ENCODE data around the gene SEMA6D. TPM values are rescaled to one million over a fixed set of nuclear protein-coding genes. Genes with fewer than 3 reads are reported as not detected.
A peak's percentile ranks its signal among the peaks of the same experiment; 100 is the strongest.

Gene SEMA6D
- total and polyA plus RNA-seq, 4 donors = 68.8 to 160 (median 117) TPM

DNA sequence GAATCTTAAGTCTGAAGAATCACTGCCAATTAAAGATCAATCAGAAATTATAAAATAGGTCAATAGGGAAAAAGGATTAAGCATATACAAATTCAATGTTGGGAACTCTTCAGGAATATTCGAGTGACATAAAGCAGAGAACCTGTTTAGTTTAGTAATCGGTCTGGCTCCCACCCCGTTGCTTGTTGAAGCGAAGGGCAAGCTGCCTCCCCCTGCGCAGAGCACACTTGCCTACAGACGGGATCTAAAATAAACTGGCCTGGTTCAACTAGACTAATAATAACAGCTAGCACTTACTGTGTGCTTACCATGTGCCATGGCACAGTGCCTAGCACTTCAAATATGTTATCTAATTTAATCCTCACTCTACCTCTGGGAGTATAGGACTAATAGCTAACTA, 8.6 kb downstream of the SEMA6D start:
- H3K36me3 ChIP-seq (ENCODE audit: control insufficient read depth, insufficient read depth, low read length) = no peaks in the 10 kb centered on the region
- H3K9me3 ChIP-seq (ENCODE audit: control insufficient read depth, insufficient read depth, low read length) = no peaks in the 10 kb centered on the region
- no peaks in the 10 kb centered on the region for H3K27me3 ChIP-seq (ENCODE audit: control insufficient read depth, insufficient read depth, low read length)
- WGBS (ENCODE audit: insufficient coverage) = 66% methylated on average over 5 of the region's 6 CpGs
- peaks cover 9% of the 10 kb centered on the region for H3K4me1 ChIP-seq (ENCODE audit: control insufficient read depth, insufficient read depth, low read length)
- H3K27ac ChIP-seq (ENCODE audit: low read depth, low read length) = no peak overlapping the region
- peak in 2 of 6 donors; percentile 51 to 59 for DNase-seq (ENCODE audit: low read depth in 4 of 6, low spot score in 6 of 6)
- H3K4me3 ChIP-seq (ENCODE audit: low read depth, low read length) = no peak overlapping the region

DNA sequence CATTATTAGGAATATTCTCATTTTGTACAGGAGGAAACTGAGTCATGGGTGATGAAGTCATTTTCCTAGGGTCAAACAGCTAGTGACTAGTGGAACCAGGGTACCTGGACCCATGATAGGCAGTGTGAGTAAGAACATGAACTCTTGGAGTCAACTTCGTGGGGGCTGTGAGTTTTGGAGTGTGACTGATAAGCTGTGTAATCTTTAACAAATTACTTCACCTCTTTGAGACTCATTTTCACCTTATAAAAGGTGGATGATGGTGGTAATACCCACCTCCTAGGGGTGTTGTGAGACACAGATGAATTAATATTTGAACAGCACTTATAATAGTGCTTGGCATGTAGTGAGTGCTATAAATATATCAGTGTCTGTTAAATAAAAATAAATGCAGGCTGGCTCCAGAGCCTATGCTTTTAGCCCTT, 9.1 kb downstream of the SEMA6D start:
- Histone ChIP-seq H3K9me3 (ENCODE audit: control insufficient read depth, insufficient read depth, low read length) (no peaks in the 10 kb centered on the region), H3K4me3 (ENCODE audit: low read depth, low read length) (no peak overlapping the region), H3K27me3 (ENCODE audit: control insufficient read depth, insufficient read depth, low read length) (no peaks in the 10 kb centered on the region), H3K27ac (ENCODE audit: low read depth, low read length) (no peak overlapping the region), H3K36me3 (ENCODE audit: control insufficient read depth, insufficient read depth, low read length) (no peaks in the 10 kb centered on the region), H3K4me1 (ENCODE audit: control insufficient read depth, insufficient read depth, low read length) (peaks cover 9% of the 10 kb centered on the region)
- no CpG with 5 or more reads among the region's 1 CpG for WGBS (ENCODE audit: insufficient coverage)
- no peak for DNase-seq (ENCODE audit: low read depth in 4 of 6, low spot score in 6 of 6)

DNA sequence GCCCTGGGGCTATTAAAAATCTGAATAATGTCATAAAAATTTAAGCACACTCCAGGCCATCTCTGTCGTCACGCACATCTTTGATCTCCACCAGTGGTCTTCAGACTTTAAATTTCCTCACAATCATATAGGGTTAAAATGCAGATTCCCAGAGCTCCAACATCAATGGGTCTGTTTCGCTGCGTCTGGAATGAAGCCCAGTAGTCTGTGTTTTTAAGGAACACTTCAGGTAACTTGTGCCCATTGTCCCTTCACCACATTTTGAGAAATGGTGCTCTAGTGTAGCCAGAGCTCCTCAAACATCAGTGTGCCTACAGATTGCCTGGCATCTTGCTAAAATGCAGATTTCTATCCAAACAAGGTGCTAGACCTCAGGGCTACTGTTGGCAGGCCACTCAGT, 9.8 kb downstream of the SEMA6D start:
- Histone ChIP-seq H3K27ac (ENCODE audit: low read depth, low read length) (peak overlapping the region; percentile 13), H3K27me3 (ENCODE audit: control insufficient read depth, insufficient read depth, low read length) (no peaks in the 10 kb centered on the region), H3K9me3 (ENCODE audit: control insufficient read depth, insufficient read depth, low read length) (no peaks in the 10 kb centered on the region), H3K36me3 (ENCODE audit: control insufficient read depth, insufficient read depth, low read length) (no peaks in the 10 kb centered on the region), H3K4me1 (ENCODE audit: control insufficient read depth, insufficient read depth, low read length) (peaks cover 9% of the 10 kb centered on the region), H3K4me3 (ENCODE audit: low read depth, low read length) (no peak overlapping the region)
- peak in 1 of 6 donors; percentile 35 for DNase-seq (ENCODE audit: low read depth in 4 of 6, low spot score in 6 of 6)
- 62% methylated on average over 4 of the region's 4 CpGs for WGBS (ENCODE audit: insufficient coverage)

DNA sequence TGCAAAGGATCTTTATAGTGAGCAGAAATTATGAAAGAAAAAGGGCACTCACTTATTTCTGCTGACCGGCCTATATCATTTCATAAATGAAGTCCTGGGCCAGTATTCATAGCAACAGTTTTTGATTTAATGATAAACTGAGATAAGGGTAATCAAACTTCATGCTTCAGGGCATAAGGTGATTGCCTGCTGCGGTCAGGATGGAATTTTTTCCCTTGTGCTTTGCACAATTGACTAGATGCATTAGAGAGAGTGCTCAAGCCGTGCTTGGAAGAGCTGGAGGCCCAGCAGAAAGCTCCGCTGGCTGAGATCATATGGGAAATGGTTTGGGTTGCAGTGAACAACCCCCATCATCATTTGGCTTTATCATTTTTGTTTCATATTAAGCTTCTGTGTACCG, 10.4 kb downstream of the SEMA6D start:
- Histone ChIP-seq H3K9me3 (ENCODE audit: control insufficient read depth, insufficient read depth, low read length) (no peaks in the 10 kb centered on the region), H3K27ac (ENCODE audit: low read depth, low read length) (no peak overlapping the region), H3K27me3 (ENCODE audit: control insufficient read depth, insufficient read depth, low read length) (no peaks in the 10 kb centered on the region), H3K4me1 (ENCODE audit: control insufficient read depth, insufficient read depth, low read length) (peaks cover 9% of the 10 kb centered on the region), H3K36me3 (ENCODE audit: control insufficient read depth, insufficient read depth, low read length) (no peaks in the 10 kb centered on the region), H3K4me3 (ENCODE audit: low read depth, low read length) (no peak overlapping the region)
- peak in 1 of 6 donors; percentile 67 for DNase-seq (ENCODE audit: low read depth in 4 of 6, low spot score in 6 of 6)
- 44% methylated on average over 1 of the region's 5 CpGs for WGBS (ENCODE audit: insufficient coverage)

DNA sequence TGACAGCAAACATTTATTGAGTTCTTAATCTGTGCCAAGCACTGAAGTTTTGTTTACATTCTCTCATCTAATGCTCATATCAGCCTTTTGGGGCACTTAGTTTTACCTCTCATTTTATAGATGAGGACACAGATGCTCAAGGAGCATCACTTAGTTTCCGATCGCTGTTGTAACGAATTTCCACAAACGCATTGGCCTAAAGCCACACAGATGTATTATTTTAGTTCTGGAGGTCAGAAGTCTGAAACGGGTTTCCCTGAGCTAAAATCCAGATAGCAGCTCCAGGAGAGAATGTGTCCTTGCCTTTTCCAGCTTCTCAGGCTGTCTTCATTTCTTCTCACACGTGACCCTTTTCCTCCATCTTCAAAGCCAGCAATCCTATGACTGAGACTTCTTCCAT, 11.1 kb downstream of the SEMA6D start:
- WGBS (ENCODE audit: insufficient coverage) = 93% methylated on average over 1 of the region's 6 CpGs
- Histone ChIP-seq H3K4me1 (ENCODE audit: control insufficient read depth, insufficient read depth, low read length) (peaks cover 9% of the 10 kb centered on the region), H3K27me3 (ENCODE audit: control insufficient read depth, insufficient read depth, low read length) (no peaks in the 10 kb centered on the region), H3K27ac (ENCODE audit: low read depth, low read length) (no peak overlapping the region), H3K4me3 (ENCODE audit: low read depth, low read length) (no peak overlapping the region), H3K9me3 (ENCODE audit: control insufficient read depth, insufficient read depth, low read length) (no peaks in the 10 kb centered on the region), H3K36me3 (ENCODE audit: control insufficient read depth, insufficient read depth, low read length) (no peaks in the 10 kb centered on the region)
- DNase-seq (ENCODE audit: low read depth in 4 of 6, low spot score in 6 of 6) = no peak

DNA sequence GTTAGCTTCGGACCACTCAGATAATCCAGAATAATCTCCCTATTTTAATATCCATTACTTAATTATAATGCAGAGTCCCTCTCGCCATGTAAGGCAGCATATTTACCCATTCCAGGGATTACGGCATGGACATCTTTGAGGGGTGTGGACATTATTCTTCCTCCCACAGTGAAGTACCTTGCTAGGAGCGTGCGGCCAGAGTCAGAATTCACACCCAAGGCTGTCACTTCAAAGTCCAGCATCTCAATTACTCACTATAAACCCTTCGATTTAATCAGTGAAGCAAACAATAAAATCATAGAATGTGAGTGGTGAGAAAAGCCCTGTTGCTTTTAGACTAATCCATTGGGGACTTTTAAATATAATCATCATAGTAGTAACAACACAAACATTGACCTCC, 11.6 kb downstream of the SEMA6D start:
- DNase-seq (ENCODE audit: low read depth in 4 of 6, low spot score in 6 of 6) = no peak
- Histone ChIP-seq H3K27ac (ENCODE audit: low read depth, low read length) (no peak overlapping the region), H3K9me3 (ENCODE audit: control insufficient read depth, insufficient read depth, low read length) (no peaks in the 10 kb centered on the region), H3K36me3 (ENCODE audit: control insufficient read depth, insufficient read depth, low read length) (no peaks in the 10 kb centered on the region), H3K27me3 (ENCODE audit: control insufficient read depth, insufficient read depth, low read length) (no peaks in the 10 kb centered on the region), H3K4me3 (ENCODE audit: low read depth, low read length) (no peak overlapping the region), H3K4me1 (ENCODE audit: control insufficient read depth, insufficient read depth, low read length) (peaks cover 9% of the 10 kb centered on the region)
- WGBS (ENCODE audit: insufficient coverage) = 80% methylated on average over 1 of the region's 6 CpGs

DNA sequence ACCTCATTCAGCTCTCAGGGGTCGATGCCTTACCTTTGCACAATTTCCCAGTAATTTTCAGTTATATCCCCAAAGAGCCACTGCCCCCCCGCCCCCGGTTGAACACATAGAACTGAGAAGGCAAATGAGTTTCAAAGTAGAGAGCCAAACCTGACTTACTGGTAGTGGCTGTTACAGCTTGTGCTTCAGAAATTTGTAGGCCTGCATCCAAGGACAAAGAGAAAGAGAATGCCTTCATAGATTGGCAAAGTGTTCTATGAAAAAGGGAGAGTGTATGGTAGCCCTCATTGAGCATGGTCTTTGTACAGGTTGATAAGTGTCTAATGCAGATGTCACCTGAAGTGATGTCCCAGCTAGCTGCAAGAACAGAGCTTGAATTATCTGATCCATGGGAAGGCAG, 13.9 kb downstream of the SEMA6D start:
- Histone ChIP-seq H3K36me3 (ENCODE audit: control insufficient read depth, insufficient read depth, low read length) (no peaks in the 10 kb centered on the region), H3K27ac (ENCODE audit: low read depth, low read length) (no peak overlapping the region)
- no CpG with 5 or more reads among the region's 3 CpGs for WGBS (ENCODE audit: insufficient coverage)

DNA sequence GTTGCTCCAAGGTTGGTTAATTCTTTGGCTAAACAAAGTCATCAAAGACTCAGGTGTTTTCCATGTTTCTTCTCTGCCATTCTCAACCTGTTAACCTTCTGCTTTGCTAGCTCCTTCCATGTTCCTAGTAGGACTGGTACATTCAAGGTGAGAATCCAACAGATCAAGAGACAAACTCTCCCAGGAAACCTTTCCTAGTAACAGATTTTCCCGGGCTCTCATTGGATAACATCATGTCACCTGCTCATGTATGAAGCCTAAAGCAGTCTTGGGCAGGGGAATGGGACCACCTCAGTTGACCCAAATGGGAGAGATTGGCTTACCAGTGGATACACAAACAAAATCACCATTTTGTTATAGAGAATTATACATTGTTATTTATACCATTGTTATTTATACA, 14.9 kb downstream of the SEMA6D start:
- H3K4me1 ChIP-seq (ENCODE audit: control insufficient read depth, insufficient read depth, low read length) = peaks cover 9% of the 10 kb centered on the region
- H3K27me3 ChIP-seq (ENCODE audit: control insufficient read depth, insufficient read depth, low read length) = no peaks in the 10 kb centered on the region
- H3K27ac ChIP-seq (ENCODE audit: low read depth, low read length) = no peak overlapping the region
- H3K4me3 ChIP-seq (ENCODE audit: low read depth, low read length) = no peak overlapping the region
- 100% methylated on average over 1 of the region's 1 CpG for WGBS (ENCODE audit: insufficient coverage)
- H3K36me3 ChIP-seq (ENCODE audit: control insufficient read depth, insufficient read depth, low read length) = no peaks in the 10 kb centered on the region
- DNase-seq (ENCODE audit: low read depth in 4 of 6, low spot score in 6 of 6) = no peak
- no peaks in the 10 kb centered on the region for H3K9me3 ChIP-seq (ENCODE audit: control insufficient read depth, insufficient read depth, low read length)

More for the DNA sequence above, 13.9 kb downstream of the SEMA6D start:
- DNase-seq (ENCODE audit: low read depth in 4 of 6, low spot score in 6 of 6) = no peak
- Histone ChIP-seq H3K27me3 (ENCODE audit: control insufficient read depth, insufficient read depth, low read length) (no peaks in the 10 kb centered on the region), H3K4me3 (ENCODE audit: low read depth, low read length) (no peak overlapping the region), H3K9me3 (ENCODE audit: control insufficient read depth, insufficient read depth, low read length) (no peaks in the 10 kb centered on the region), H3K4me1 (ENCODE audit: control insufficient read depth, insufficient read depth, low read length) (peaks cover 9% of the 10 kb centered on the region)

DNA sequence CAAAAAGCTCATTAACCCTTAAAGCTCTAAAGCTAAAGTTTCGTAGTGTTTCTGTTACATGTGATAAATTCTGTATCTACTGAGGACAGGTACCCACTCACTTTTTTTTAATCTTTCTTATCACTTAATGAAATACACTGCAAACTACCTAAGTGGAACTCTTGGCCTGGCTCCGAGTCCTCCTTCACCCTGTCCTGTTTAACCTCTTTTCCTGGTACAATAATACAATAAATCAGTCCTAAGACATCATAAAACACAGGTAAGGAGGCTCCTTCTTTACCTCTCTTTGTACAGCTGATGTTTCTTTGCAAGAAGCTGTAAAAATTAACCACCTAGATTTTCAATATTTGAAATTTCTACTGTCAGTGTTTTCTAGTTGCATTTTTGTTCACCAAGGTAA, 15.8 kb downstream of the SEMA6D start:
- Histone ChIP-seq H3K4me3 (ENCODE audit: low read depth, low read length) (no peak overlapping the region), H3K9me3 (ENCODE audit: control insufficient read depth, insufficient read depth, low read length) (no peaks in the 10 kb centered on the region), H3K36me3 (ENCODE audit: control insufficient read depth, insufficient read depth, low read length) (no peaks in the 10 kb centered on the region), H3K27me3 (ENCODE audit: control insufficient read depth, insufficient read depth, low read length) (no peaks in the 10 kb centered on the region), H3K27ac (ENCODE audit: low read depth, low read length) (no peak overlapping the region), H3K4me1 (ENCODE audit: control insufficient read depth, insufficient read depth, low read length) (peaks cover 4% of the 10 kb centered on the region)
- 86% methylated on average over 1 of the region's 2 CpGs for WGBS (ENCODE audit: insufficient coverage)
- DNase-seq (ENCODE audit: low read depth in 4 of 6, low spot score in 6 of 6) = no peak

DNA sequence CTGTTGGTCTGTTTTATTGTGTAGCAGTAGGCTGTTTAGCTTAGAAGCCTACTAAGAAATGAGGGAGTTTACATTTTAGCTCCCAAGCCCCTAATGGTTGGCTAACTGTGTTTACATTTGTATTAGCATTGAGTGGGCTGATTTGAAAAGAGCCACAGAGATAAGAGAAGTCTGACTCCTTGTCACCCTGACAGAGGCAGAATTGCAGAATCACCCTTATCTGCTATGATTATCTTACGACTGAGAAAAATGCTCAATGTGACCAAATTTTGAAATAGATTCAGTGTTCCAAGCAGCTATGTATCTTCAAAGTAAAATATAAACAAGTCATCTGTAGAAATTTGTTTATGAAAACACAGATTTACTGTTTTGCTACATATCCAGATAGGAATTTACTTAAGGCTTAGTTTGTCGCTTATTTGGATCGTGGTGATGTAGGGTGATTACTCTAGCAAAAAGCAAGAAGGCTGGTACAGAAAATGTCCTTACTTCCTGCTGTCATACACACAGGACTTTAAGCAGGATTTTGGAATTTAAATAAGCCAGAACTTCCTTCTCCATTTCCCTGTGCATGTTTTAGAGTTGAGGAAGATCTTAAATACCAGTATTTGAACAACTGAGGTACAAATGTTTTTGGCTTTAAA, 19.0 kb downstream of the SEMA6D start:
- H3K27ac ChIP-seq (ENCODE audit: low read depth, low read length) = no peak overlapping the region
- no CpG with 5 or more reads among the region's 3 CpGs for WGBS (ENCODE audit: insufficient coverage)
- DNase-seq (ENCODE audit: low read depth in 4 of 6, low spot score in 6 of 6) = no peak
- H3K4me3 ChIP-seq (ENCODE audit: low read depth, low read length) = no peak overlapping the region
- H3K4me1 ChIP-seq (ENCODE audit: control insufficient read depth, insufficient read depth, low read length) = no peaks in the 10 kb centered on the region
- no peaks in the 10 kb centered on the region for H3K36me3 ChIP-seq (ENCODE audit: control insufficient read depth, insufficient read depth, low read length)
- no peaks in the 10 kb centered on the region for H3K9me3 ChIP-seq (ENCODE audit: control insufficient read depth, insufficient read depth, low read length)
- no peaks in the 10 kb centered on the region for H3K27me3 ChIP-seq (ENCODE audit: control insufficient read depth, insufficient read depth, low read length)
